ENCODE measurements around the gene ARHGEF7. TPM values are rescaled to one million over a fixed set of nuclear protein-coding genes. Genes with fewer than 3 reads are reported as not detected.

ARHGEF7 gene
- total RNA-seq, 2 donors from 2014 or later, result 117 to 152 TPM

- TF ChIP-seq, protein P1, sequence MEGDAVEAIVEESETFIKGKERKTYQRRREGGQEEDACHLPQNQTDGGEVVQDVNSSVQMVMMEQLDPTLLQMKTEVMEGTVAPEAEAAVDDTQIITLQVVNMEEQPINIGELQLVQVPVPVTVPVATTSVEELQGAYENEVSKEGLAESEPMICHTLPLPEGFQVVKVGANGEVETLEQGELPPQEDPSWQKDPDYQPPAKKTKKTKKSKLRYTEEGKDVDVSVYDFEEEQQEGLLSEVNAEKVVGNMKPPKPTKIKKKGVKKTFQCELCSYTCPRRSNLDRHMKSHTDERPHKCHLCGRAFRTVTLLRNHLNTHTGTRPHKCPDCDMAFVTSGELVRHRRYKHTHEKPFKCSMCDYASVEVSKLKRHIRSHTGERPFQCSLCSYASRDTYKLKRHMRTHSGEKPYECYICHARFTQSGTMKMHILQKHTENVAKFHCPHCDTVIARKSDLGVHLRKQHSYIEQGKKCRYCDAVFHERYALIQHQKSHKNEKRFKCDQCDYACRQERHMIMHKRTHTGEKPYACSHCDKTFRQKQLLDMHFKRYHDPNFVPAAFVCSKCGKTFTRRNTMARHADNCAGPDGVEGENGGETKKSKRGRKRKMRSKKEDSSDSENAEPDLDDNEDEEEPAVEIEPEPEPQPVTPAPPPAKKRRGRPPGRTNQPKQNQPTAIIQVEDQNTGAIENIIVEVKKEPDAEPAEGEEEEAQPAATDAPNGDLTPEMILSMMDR (IDR thresholded peaks at IDR 0.05), result no peak
- DNase-seq (ENCODE audit: low spot score), result no peak
- ATAC-seq (ENCODE audit: insufficient number of reproducible peaks, low FRiP score, low read depth), result no peak
Observed at GRCh38 chr13:111323950-111324651, 209.0 kb downstream of the ARHGEF7 start.

DNA sequence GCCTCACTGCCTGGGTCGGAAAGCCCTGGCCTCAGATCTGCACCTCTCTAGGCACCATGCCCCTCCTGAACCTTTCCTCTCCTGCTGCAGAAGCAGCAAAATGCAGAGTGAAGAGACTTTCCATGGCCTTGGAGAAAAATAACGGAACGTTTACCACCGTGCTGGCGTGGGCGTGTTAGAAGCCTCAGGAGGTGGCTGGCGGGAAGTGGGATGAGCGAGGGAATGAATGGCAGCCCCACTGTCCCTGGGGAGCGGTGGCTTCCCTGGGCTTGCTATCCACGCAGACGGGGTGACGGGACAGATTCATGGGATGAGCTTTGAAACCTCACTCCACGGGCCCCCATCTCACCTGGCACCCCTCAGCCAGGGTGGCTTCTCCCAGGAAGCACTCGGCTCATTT is 209.6 kb downstream of the ARHGEF7 start:
- DNase-seq (ENCODE audit: low spot score) (no peak), ATAC-seq (ENCODE audit: insufficient number of reproducible peaks, low FRiP score, low read depth) (no peak)
- no peak overlapping the region for H3K4me3 ChIP-seq
- no peaks in the 10 kb centered on the region for H3K36me3 ChIP-seq
- no peaks in the 10 kb centered on the region for H3K27me3 ChIP-seq (replicated peaks; ENCODE audit: insufficient read depth)
- TF ChIP-seq, protein P1 (IDR thresholded peaks at IDR 0.05), result no peak
- no peaks in the 10 kb centered on the region for H3K4me1 ChIP-seq (ENCODE audit: control insufficient read depth in 1 of 2, low read depth in 2 of 2)
- no peaks in the 10 kb centered on the region for H3K9me3 ChIP-seq
- H3K27ac ChIP-seq, result no peak overlapping the region

More at GRCh38 chr13:111323950-111324651, 209.0 kb downstream of the ARHGEF7 start:
- no peaks in the 10 kb centered on the region for H3K4me1 ChIP-seq (ENCODE audit: control insufficient read depth in 1 of 2, low read depth in 2 of 2)
- H3K27me3 ChIP-seq (replicated peaks; ENCODE audit: insufficient read depth), result no peaks in the 10 kb centered on the region
- no peak overlapping the region for H3K27ac ChIP-seq
- no peaks in the 10 kb centered on the region for H3K36me3 ChIP-seq
- no peak overlapping the region for H3K4me3 ChIP-seq
- no peaks in the 10 kb centered on the region for H3K9me3 ChIP-seq

GRCh38 chr13:111325146-111325890 is 210.2 kb downstream of the ARHGEF7 start:
- Histone ChIP-seq H3K27me3 (replicated peaks; ENCODE audit: insufficient read depth) (no peaks in the 10 kb centered on the region), H3K4me1 (ENCODE audit: control insufficient read depth in 1 of 2, low read depth in 2 of 2) (no peaks in the 10 kb centered on the region), H3K36me3 (no peaks in the 10 kb centered on the region), H3K27ac (no peak overlapping the region), H3K9me3 (no peaks in the 10 kb centered on the region), H3K4me3 (no peak overlapping the region)
- DNase-seq (ENCODE audit: low spot score), result no peak
- TF ChIP-seq, protein P1 (IDR thresholded peaks at IDR 0.05), result no peak
- ATAC-seq (ENCODE audit: insufficient number of reproducible peaks, low FRiP score, low read depth), result no peak

DNA sequence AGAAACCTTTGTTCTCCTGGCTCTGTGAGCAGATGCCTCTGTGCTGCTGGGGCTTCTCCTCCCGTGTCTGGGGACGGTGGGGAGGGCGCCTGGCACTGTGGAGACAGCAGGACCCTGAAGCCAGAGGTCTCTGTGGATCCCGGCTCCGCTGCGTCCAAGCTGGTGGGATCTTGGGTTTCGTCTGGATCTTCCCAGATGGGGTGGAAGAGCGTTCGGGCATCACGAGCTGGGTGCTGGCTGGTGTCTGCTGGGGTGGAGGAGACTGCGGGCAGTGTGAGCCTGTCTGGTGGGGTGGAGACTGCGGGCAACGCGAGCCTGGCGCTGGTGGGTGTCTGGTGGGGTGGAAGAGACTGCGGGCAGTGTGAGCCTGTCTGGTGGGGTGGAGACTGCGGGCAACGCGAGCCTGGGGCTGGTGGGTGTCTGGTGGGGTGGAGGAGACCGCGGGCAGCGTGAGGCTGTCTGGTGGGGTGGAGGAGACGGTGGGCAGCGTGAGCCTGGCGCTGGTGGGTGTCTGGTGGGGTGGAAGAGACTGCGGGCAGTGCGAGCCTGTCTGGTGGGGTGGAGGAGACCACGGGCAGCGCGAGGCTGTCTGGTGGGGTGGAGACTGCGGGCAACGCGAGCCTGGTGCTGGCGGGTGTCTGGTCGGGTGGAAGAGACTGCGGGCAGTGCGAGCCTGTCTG is 211.0 kb downstream of the ARHGEF7 start:
- no peak for DNase-seq (ENCODE audit: low spot score)
- TF ChIP-seq, protein P1 (IDR thresholded peaks at IDR 0.05), result no peak
- no peak for ATAC-seq (ENCODE audit: insufficient number of reproducible peaks, low FRiP score, low read depth)
- Histone ChIP-seq H3K27me3 (replicated peaks; ENCODE audit: insufficient read depth) (no peaks in the 10 kb centered on the region), H3K4me3 (no peak overlapping the region), H3K9me3 (no peaks in the 10 kb centered on the region), H3K4me1 (ENCODE audit: control insufficient read depth in 1 of 2, low read depth in 2 of 2) (no peaks in the 10 kb centered on the region), H3K36me3 (no peaks in the 10 kb centered on the region), H3K27ac (no peak overlapping the region)

DNA sequence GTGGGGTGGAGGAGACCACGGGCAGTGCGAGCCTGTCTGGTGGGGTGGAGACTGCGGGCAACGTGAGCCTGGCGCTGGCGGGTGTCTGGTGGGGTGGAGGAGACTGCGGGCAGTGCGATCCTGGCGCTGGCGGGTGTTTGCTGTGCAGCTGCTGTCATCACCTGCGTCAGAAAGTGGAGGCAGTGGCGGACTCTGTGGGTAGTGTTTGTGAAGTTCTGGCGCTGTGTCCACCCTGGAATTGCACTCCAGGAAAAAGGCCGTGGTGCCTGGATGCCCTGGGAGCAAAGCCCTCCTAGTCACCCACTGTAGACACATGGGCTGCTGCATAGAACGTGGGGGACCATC is 211.5 kb downstream of the ARHGEF7 start:
- no peak overlapping the region for H3K4me3 ChIP-seq
- TF ChIP-seq, protein P1 (IDR thresholded peaks at IDR 0.05), result no peak
- DNase-seq (ENCODE audit: low spot score), result no peak
- no peak overlapping the region for H3K27ac ChIP-seq
- no peaks in the 10 kb centered on the region for H3K27me3 ChIP-seq (replicated peaks; ENCODE audit: insufficient read depth)
- no peak for ATAC-seq (ENCODE audit: insufficient number of reproducible peaks, low FRiP score, low read depth)
- H3K36me3 ChIP-seq, result no peaks in the 10 kb centered on the region
- no peaks in the 10 kb centered on the region for H3K9me3 ChIP-seq
- H3K4me1 ChIP-seq (ENCODE audit: control insufficient read depth in 1 of 2, low read depth in 2 of 2), result no peaks in the 10 kb centered on the region

Measured in thoracic aorta (tissue), 2 donors.